HEK293T (cell line): ENCODE results near the gene LIPA.

Source experiments
- CTBP1 ChIP-seq: fragments of 450-650 bp; IDR thresholded peaks from 2 replicates; pipeline ENCODE4 v1.6.1; 2016; ENCODE audit warnings: borderline replicate concordance
- TF ChIP-seq, protein P1 (sequence below): fragments of 450-650 bp; IDR thresholded peaks from 2 replicates; pipeline ENCODE4 v1.6.1; 2016

DNA sequence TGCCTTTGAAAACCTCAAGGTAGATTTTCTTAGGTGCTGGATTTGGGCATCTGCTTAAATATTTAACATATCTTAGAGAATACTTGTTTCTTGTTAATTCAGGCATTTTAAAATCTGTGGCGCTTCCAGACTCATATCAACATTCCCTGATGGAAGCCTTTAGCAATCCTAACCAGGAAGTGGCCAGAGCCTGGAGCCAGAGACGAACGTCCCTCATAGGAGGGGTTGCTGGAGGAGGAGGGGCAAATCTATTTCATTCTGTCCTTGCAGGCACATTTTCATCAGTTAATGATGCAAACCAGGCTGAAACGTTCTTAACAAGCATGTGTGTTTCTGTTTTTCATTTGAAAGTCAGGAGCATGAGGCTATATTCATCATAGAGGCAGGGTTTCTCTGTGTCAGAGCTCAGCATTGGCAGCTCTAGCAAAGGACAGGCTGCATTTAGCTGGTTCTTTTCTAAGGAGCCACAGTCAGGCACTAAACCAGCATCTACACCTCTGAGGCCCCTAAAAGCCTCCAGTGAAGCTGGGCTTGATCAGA, 32.4 kb upstream of the LIPA start:
- no peak for TF ChIP-seq CTBP1
- TF ChIP-seq, protein P1, sequence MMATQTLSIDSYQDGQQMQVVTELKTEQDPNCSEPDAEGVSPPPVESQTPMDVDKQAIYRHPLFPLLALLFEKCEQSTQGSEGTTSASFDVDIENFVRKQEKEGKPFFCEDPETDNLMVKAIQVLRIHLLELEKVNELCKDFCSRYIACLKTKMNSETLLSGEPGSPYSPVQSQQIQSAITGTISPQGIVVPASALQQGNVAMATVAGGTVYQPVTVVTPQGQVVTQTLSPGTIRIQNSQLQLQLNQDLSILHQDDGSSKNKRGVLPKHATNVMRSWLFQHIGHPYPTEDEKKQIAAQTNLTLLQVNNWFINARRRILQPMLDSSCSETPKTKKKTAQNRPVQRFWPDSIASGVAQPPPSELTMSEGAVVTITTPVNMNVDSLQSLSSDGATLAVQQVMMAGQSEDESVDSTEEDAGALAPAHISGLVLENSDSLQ = no peak
